Urinary bladder (tissue), 4 donors: Measurements from ENCODE around the gene NCAPG. TPM values are rescaled to one million over a fixed set of nuclear protein-coding genes. Genes with fewer than 3 reads are reported as not detected.

Source experiments
- DNase-seq: peaks from one replicate; pipeline ENCODE4 v3.0.0-alpha.2; 2015; ENCODE audit errors: extremely low spot score
- H3K27ac ChIP-seq: one replicate; pipeline ENCODE4 v1.5.1; 2013; ENCODE audit warnings: low read depth, mild to moderate bottlenecking, moderate library complexity
- H3K36me3 ChIP-seq: one replicate; pipeline ENCODE4 v1.6.1; 2013; ENCODE audit warnings: mild to moderate bottlenecking, moderate library complexity; ENCODE audit not compliant: insufficient read depth
- H3K4me1 ChIP-seq: one replicate; pipeline ENCODE4 v1.6.1; 2013; ENCODE audit warnings: mild to moderate bottlenecking, moderate library complexity; ENCODE audit not compliant: insufficient read depth
- H3K4me3 ChIP-seq: one replicate; pipeline ENCODE4 v1.5.1; 2013; ENCODE audit warnings: low read depth, low read length
- WGBS: extraction: QIAGEN DNeasy Blood & Tissue Kit; methylation state at CpG from one replicate; pipeline ENCODE4 v1.1.7; 2013; 5-methylcytosine and 5-hydroxymethylcytosine counted together
- polyA plus RNA-seq: library from polyadenylated mRNA; stranded (reverse); fragments of 200-250 nt; gene quantifications from one replicate; pipeline ENCODE4 v1.2.3, GENCODE V29; 2013
- total RNA-seq: library from RNA; depleted of rRNA; stranded (reverse); fragments of >200 nt; gene quantifications from one replicate; pipeline ENCODE4 v1.2.3, GENCODE V29; 2014
- donor health status: healthy with polysubstance abuse.
- donor health status: healthy.

NCAPG gene
- total and polyA plus RNA-seq, 2 donors: 0.15 to 30.4 TPM

DNA sequence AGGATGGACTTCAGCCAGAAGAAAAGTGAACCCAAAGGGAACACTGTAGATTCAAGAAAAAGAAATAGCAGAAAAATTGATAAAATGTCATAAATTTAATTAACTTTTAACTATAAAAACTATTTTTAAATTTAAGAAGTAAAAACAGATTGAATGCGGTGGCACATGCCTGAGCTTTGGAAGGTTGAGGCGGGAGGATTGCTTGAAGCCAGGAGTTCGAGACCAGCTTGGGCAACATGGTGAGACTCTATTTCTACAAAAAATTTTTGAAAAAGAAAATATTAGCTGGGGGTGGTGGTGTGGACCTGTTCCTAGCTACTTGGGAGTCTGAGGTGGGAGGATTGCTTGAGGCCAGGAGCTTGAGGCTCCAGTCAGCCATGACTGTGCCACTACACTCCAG, 32.3 kb upstream of the NCAPG start:
- Histone ChIP-seq H3K4me1 (peaks cover 3% of the 10 kb centered on the region), H3K4me3 (no peak overlapping the region), H3K27ac (no peak overlapping the region), H3K36me3 (no peaks in the 10 kb centered on the region)
- DNase-seq: no peak
- 80% methylated on average over 3 of the region's 3 CpGs for WGBS

DNA sequence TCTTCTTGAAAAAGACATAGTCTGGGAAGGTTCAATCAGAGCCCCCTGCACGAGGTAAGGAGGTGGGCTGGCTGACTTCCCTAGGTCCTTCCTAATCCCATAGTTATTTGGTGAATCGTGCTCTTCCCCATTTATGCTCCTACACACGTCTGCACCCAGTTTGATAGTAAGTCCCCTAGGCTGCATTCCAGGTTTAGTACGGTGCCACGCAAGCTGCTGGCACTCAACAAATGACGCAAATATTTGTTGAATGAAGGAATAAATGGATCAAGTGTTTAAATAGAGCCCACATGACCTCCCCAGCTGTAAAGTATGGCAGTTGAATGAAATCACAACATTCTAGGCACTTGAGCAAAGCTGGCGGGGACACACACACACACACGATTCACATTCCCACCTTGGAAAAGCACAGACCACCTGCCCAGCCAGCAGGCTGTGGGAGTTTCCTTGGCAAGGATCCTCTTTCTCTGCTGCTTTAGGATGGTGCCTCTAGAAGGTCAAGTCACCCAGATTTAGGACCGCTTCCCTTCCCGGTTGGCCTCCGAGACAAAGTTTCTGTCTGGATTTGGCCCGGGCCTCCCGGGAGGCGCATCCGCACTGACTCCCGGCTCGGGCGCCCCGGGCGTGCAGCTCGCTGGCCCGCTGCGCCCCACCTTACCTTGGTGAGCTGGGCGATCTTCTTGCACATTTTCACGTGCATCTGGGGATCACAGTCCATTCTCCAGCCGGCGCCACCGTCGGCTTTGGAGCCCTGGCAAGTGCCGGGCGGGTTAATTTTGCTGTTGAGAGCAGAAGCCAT, 30.1 kb upstream of the NCAPG start:
- H3K4me3 ChIP-seq: peak overlapping the region; percentile 30
- H3K4me1 ChIP-seq: peaks cover 3% of the 10 kb centered on the region
- no peak overlapping the region for H3K27ac ChIP-seq
- WGBS: 7% methylated on average over 31 of the region's 31 CpGs
- H3K36me3 ChIP-seq: no peaks in the 10 kb centered on the region
- no peak for DNase-seq

DNA sequence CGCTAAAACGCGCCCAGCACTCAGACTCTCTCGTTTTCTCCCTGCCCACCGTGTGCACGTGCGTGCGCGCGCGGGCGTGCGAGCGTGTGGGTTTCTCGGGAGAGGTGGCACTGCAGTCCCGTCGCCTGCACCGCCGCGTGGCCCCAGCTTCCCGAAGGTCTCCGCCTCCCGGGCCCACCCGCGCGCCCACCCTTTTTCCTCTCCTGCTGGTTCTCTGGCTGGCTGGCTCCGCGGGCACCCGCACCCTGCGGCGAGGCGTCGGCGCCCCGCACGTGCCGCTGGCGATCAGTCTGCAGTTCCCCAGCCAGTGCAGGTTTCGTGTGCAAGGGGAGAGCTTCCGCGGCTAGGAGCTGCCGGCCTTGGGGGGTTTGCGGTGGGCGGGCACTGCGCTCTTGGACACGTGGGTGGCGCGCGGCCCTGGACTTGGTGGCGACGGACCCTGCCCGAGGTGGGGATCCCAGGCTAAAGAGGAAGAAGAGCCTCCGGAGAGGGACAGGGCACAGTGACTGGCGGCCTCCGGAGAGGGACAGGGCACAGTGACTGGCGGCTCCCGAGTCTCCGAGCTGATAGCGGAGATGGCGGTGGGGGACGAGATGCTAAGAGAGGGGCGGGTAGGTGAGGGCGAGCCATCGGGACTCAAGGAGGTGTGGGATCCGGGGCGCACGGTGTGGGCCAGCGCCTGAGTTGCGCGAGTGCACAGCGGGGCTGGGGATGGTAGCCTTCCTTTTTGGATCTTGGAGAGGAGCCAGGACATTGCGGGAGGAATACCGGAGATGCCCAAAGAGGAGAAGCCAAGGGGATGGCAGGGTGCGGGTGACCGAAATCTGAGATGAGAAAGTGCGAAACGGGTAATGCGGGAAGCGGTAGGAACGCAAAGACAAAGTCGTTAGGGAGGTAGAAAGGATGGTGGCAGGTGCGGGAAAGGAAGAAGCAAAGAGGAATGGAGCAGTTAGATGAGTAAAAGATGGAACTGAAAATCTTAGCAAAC, 29.2 kb upstream of the NCAPG start, which contains the start of gene FAM184B:
Gene FAM184B, minus strand, starts transcription at position 322 of the 988 bp plus-strand sequence. CDS start 322 bp downstream, outside the sequence.
- H3K36me3 ChIP-seq: no peaks in the 10 kb centered on the region
- DNase-seq: no peak
- no peak within 1 kb of the TSS for H3K27ac ChIP-seq
- peaks cover 3% of the 10 kb centered on the region for H3K4me1 ChIP-seq
- H3K4me3 ChIP-seq: peak within 1 kb of the TSS; percentile 30
- WGBS: 2% methylated on average over 82 of the region's 82 CpGs

DNA sequence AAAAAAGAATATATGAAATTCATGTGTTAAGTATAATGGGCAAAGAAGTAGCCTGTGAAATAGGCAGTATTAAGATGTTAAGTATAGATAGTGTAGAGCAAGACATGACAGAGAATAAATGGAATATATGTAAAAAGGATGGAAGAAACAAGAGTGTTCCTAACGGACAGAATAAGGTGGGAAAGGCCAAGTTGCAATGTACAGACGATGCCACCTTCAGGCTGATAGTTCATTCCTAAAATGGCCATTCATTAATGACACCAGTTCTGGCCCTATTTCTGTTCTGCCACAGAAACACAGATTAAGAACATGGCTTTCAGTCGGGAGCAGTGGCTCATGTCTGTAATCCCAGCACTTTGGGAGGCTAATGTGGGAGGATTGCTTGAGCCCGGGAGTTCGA, 24.9 kb upstream of the NCAPG start:
- no peak for DNase-seq
- Histone ChIP-seq H3K36me3 (no peaks in the 10 kb centered on the region), H3K4me3 (no peak overlapping the region), H3K27ac (no peak overlapping the region), H3K4me1 (peaks cover 3% of the 10 kb centered on the region)
- WGBS: 71% methylated on average over 5 of the region's 5 CpGs

DNA sequence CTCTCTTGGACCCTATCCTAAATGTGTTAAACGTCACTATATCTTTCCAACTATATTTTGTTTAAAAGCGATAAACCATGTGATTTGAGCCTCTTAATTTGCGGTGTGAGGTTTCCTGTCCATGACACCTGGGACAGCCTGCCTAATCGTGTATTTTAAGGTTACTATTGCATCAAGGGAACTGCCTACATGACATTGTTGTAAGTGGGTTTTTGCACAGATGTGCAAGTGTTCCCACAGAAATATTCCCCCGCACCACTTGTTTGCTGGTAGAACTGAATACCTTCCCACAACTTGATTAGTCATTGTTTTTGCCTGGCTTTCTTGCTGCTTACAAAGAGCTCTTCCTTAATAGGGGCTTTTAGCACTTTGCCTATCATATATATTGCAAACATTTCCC, 24.2 kb upstream of the NCAPG start:
- H3K4me1 ChIP-seq: no peaks in the 10 kb centered on the region
- DNase-seq: no peak
- 64% methylated on average over 5 of the region's 5 CpGs for WGBS
- no peak overlapping the region for H3K4me3 ChIP-seq
- no peak overlapping the region for H3K27ac ChIP-seq
- H3K36me3 ChIP-seq: no peaks in the 10 kb centered on the region

DNA sequence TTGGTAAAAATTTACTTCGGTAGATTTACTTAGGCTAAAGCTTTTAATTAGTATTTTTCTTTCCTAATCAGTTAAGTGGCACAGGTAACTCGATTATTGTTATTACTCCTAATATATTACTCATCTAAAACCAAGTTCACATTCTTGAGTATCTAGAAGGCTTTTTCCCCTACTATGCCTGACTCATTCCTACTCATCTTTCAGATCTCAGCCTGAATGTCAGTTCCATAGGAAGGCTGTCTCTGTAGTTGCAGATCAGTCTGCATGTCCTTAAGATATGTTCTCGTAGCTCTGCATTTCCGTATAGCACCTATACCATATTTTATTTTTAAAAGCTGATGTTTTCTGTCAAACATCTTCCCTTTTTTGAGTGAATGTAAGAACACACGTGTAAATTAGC, 23.5 kb upstream of the NCAPG start:
- H3K4me1 ChIP-seq: no peaks in the 10 kb centered on the region
- H3K27ac ChIP-seq: no peak overlapping the region
- no peaks in the 10 kb centered on the region for H3K36me3 ChIP-seq
- no peak for DNase-seq
- H3K4me3 ChIP-seq: no peak overlapping the region
- 82% methylated on average over 5 of the region's 5 CpGs for WGBS

DNA sequence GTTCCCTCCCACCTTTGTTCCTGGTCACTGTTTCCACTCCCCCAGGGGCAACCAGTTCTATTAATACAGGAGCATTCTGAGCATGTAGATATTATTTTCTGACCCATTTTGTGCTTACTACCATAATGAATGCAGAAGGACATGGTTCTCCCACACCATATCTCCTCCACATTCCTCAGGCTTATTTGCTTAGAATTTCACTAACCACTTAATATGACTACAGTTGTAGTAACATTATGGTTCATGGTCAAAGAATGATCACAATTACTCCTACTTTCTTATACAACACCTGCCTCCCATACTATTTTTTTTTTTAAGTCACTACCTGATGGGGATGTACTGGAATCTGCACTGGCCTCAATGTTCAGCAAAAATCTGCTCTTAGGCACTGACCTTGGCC, 21.8 kb upstream of the NCAPG start:
- Histone ChIP-seq H3K36me3 (no peaks in the 10 kb centered on the region), H3K4me1 (no peaks in the 10 kb centered on the region), H3K27ac (no peak overlapping the region), H3K4me3 (no peak overlapping the region)
- DNase-seq: no peak

DNA sequence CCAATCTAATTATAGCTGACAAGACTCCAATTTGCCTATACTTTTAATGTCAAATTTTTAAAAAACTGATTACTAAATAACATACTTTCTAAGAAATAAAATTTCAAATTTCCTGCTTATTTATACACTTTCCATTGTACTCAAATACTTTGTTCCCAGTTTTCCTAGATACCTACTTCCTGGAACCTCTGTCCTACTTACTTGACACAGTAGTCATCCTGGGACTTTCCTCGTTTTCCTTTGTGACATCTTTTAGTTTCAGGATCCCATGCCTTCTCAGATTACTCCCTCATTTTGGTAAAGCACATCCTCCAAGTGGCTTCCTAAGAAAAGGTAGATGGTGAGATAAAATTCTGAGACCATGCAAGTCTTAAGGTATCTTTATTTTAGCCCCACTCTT, 16.0 kb upstream of the NCAPG start:
- H3K4me1 ChIP-seq: no peaks in the 10 kb centered on the region
- DNase-seq: no peak
- 53% methylated on average over 1 of the region's 1 CpG for WGBS
- H3K36me3 ChIP-seq: no peaks in the 10 kb centered on the region
- no peak overlapping the region for H3K4me3 ChIP-seq
- no peak overlapping the region for H3K27ac ChIP-seq

DNA sequence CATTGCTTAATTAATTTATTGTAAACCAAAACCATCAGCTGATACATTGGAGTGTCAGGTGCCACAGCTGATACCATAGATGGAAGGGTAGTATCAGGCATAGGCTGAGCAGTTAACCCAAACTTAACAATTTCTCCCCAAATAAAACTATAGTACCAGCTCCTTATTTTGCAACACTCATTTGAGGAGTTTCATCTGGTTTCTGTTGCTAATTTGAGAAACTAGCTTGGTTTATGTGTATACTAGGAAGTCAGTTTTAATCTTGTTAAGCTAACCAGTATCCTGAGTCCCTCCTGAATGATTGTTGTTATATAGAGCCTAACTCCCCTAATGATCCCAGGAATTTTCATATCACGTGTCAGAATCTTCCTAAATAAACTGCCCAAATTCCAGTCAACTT, 13.0 kb upstream of the NCAPG start:
- Histone ChIP-seq H3K36me3 (no peaks in the 10 kb centered on the region), H3K27ac (no peak overlapping the region), H3K4me1 (no peaks in the 10 kb centered on the region), H3K4me3 (no peak overlapping the region)
- 76% methylated on average over 1 of the region's 1 CpG for WGBS
- DNase-seq: no peak

DNA sequence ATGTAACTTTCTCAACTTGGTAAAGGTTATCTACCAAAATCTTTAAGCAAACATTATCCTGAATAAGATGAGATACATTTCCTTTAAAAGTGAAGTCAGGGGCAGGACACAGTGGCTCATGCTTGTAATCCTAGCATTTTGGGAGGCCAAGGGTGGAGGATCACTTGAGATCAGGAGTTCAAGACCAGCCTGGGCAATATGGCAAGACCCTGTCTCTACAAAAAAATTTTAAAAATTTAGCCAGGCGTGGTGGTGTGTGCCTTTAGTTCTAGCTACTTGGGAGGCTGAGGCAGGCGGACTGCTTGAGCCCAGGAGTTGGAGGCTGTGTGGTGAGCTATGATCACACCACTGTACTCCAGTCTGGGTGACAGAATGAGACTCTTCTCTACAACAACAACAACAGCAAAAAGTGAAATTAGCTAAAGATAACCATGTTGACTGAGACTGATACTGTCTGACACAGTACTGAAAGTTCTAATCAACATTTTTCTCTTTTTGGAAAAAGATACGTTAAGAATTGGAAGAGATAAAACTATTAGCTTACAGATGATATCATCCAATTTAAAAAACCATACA, 5.1 kb upstream of the NCAPG start:
- no peak overlapping the region for H3K4me3 ChIP-seq
- H3K27ac ChIP-seq: no peak overlapping the region
- H3K36me3 ChIP-seq: no peaks in the 10 kb centered on the region
- WGBS: 86% methylated on average over 3 of the region's 3 CpGs
- no peaks in the 10 kb centered on the region for H3K4me1 ChIP-seq
- DNase-seq: no peak

DNA sequence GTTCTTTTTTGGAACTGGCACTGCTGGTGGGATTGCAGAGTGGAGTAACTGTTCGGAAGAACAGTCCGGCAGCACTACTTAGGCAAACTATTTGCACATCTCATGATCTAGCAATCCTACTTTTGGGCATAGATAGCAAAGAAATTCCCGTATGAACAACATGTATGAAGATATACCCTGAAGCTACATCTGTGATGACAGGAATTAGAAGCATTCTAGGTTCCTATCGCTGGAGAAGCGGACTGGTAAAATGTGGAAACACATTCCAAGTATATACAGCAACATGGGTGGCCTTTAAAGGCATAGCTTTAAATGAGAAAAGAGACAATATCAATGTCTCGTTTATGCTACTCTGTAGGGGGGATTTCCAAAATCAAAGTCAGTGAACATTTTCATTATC, 3.3 kb upstream of the NCAPG start:
- Histone ChIP-seq H3K4me3 (peak overlapping the region; percentile 18), H3K4me1 (no peaks in the 10 kb centered on the region), H3K36me3 (no peaks in the 10 kb centered on the region), H3K27ac (no peak overlapping the region)
- 23% methylated on average over 6 of the region's 6 CpGs for WGBS
- no peak for DNase-seq

DNA sequence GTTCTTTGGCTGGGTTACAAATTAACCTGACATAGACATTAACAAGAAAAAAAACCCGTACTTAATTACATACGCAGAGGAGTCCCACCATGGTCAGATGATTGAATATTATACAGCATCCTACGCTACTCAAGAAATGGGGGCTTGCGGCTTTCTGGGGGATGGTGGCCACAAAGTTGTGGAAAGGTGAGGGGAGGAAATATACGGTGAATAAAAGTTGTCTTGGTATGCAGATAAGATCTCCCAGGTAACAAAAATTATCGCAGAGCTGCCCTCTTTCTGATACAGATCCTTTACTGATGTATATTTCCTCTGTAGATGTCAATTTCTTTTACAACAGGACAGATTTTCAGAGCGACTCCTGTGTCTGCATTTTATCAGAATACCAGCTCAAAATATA, 1.1 kb upstream of the NCAPG start:
- whole genome bisulfite sequencing: 2% methylated on average over 7 of the region's 7 CpGs
- DNase-seq: no peak
- Histone ChIP-seq H3K4me1 (no peaks in the 10 kb centered on the region), H3K36me3 (no peaks in the 10 kb centered on the region), H3K4me3 (peak overlapping the region; percentile 89), H3K27ac (peak overlapping the region; percentile 84)

DNA sequence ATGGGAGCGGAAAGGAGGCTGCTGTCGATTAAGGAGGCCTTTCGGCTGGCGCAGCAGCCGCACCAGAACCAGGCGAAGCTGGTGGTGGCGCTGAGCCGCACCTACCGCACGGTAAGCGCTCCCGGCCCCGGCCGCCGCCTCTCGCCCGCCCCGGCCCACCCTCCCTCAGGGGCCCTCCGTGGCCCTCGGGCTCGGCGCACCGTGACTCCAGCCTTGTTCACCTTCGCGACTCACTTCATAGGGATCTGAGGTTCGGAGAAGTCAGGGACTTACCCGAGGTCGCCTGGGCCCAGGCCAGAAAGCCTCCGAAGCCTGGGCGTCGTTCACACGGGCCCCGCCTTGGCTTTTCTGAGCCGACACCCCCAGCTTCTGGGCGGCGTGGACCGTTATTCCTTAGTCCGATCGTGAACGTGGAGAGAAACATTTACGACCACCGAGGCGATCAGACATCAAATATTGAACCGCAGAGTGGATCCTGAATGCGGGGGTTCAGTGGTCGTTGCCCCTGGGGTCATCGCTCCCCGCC, 362 bp downstream of the NCAPG start:
- under 1% methylated on average over 48 of the region's 48 CpGs for WGBS
- Histone ChIP-seq H3K4me3 (peak overlapping the region; percentile 42), H3K27ac (no peak overlapping the region), H3K36me3 (no peaks in the 10 kb centered on the region), H3K4me1 (no peaks in the 10 kb centered on the region)
- DNase-seq: no peak
